HG03469 (cell line): Measurements from ENCODE around the gene FOXF2.

Source experiments
- ATAC-seq: cut with Tn5 transposase; IDR thresholded peaks from one replicate; pipeline ENCODE4 v1.9.1; 2021; ENCODE audit warnings: mild to moderate bottlenecking, moderate library complexity, moderate number of reproducible peaks; ENCODE audit not compliant: unreplicated experiment

The FOXF2 gene

GRCh38 chr6:1378065-1379016, 11.0 kb upstream of the FOXF2 start:
- no peak for ATAC-seq

GRCh38 chr6:1379017-1379787, 10.2 kb upstream of the FOXF2 start:
- ATAC-seq = no peak

DNA sequence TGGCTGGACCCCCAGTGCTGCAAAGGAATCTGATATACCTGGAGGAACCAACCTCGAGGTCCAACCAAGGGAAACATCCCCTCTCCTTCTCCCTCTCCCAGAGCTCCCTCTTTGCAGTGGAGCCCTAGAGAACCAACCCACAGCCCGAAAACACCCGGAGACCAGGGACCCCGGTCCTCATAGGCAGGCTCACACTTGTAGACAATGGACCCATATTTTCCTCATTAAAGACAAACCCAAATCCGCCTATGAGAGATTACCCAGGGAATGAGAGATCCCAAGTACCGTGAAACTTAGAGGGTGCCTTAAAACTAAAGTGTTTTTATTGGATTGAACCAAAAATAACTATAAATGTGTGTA, 9.6 kb upstream of the FOXF2 start:
- ATAC-seq = no peak

GRCh38 chr6:1380625-1381427, 8.6 kb upstream of the FOXF2 start:
- no peak for ATAC-seq

DNA sequence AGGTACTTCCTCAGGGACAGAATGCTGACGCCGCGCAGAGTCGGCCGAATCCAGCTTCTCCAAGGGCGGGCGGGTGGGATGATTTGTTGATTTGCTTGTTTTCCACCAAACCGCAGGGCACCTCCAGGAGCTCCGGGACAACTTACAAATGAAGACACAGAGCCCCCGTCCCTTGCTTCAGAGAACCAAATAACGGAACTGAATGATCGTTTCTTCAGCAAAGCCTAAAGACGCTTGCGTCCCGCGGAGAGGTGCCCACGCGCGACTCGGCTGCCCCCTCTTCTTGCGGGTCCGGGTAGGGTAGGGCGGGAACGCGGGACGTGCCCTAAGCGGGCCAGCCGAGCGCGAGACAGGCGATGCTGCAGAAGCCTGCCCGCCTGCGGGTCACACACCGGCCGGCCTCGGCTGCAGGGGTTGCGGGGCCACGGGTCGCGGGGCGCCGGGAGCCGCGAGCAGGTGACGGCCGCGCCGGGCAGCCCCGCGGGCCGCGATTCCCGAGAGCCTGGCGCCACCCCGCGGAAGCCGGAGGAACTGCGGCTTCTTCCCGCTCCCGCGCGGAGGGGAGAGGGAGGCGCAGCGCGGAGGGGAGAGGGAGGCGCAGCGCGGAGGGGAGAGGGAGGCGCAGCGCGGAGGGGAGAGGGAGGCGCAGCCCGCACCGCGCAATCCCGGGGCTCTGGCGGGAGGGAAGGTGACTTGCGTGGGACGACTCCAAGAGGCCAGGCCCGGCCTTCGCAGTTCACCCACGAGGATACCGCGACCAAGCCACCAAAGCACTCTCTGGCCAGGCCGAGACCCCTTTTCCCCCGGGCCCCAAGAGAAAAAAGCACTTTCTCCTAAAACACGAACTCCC, 7.7 kb upstream of the FOXF2 start:
- no peak for ATAC-seq

DNA sequence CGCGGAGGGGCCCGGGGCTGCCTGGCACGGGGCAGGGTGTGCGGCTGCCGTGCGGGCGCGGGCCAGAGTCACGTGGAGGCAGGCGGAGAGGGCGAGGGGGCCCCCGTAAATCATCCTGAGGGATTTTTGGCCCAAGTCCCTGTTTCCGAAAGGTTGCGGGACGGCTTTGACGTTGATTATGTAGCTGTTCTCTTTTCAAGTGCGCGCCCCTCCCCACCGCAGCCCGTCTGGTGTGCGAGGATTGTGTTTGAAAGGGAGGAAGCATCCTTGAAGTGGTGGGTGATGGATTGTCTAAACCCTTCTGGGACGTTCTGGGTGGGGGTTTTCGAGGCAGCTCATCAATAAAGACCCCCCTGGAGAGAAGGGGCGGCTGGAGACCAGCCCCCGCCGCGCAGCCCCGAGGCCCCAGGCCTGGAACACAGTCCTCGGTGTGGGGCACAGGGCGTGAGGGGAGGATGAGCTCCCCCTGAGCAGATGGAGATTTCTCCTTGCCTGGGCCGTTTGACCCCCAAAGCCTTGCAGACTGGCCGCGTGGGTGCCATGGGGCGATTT, 7.0 kb upstream of the FOXF2 start:
- ATAC-seq = no peak

- no peak for ATAC-seq
These were observed 6.3 kb upstream of the FOXF2 start for GRCh38 chr6:1382883-1383728.

DNA sequence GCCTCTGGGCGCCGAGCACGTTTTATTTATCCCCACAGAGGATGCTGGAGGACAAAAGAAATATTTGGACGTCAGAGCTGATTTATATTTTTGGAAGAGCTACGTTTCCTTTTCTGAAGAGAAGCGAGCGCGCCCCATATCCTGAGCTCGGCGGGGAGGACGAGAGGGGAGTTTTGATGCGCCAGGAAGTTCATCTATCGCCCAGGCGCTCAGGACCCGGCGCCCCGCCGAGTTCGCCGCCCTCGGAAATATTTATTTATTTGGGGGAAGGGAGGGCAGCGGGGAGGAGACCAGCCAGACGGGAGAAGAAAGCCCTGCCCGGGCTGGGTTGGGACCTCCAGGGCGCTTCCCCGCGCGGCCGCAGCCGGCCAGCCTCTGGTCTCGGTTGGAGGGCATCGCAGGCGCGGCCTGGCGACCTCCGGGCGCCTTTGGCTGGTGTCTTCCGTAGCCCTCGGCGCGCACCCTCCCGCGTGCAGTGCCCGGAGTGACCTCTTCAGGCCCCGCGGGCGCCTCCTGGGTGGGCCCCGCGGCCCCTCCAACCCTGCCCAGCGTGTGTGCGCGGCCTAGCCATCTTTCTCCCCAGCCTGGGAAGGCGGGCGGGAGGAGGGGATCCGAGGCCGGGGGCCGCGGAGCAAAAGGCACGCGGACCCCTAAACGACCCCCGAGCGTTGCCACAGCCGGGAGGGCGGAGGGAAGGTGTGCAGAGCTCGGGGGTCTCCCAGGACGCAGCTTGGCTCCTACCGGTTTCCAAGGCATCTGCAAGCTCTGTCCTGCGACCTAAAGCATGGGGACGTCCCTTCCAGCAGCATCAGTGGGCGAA, 5.4 kb upstream of the FOXF2 start:
- ATAC-seq = no peak

DNA sequence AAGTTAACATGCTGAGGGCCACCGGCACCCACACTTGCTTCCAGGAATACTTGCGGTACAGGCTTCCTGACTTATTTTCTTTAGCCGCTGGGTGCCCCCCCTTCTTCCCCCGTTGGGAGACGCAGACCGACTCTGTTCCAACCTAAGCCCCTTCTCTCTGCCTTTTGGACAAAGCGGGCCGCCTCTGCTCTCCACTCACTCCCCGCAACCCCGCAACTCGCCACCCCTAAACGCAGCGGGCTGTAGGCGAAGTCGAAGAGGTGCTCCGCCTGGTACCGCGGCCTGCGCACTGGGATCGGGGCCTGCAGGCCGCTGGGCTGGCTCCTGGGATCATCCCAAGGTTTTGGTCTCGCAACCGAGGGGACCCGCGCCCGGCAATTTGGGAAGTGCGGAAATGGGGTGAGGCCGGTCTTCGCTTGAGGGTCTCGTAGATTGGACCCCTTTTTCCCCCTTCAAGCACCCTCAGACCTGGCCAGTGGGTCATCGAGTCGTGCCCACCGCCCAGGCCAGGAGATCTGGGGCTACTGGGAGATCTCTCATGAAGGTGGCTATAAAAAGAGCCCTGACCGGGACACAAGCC, 4.7 kb upstream of the FOXF2 start:
- no peak for ATAC-seq

DNA sequence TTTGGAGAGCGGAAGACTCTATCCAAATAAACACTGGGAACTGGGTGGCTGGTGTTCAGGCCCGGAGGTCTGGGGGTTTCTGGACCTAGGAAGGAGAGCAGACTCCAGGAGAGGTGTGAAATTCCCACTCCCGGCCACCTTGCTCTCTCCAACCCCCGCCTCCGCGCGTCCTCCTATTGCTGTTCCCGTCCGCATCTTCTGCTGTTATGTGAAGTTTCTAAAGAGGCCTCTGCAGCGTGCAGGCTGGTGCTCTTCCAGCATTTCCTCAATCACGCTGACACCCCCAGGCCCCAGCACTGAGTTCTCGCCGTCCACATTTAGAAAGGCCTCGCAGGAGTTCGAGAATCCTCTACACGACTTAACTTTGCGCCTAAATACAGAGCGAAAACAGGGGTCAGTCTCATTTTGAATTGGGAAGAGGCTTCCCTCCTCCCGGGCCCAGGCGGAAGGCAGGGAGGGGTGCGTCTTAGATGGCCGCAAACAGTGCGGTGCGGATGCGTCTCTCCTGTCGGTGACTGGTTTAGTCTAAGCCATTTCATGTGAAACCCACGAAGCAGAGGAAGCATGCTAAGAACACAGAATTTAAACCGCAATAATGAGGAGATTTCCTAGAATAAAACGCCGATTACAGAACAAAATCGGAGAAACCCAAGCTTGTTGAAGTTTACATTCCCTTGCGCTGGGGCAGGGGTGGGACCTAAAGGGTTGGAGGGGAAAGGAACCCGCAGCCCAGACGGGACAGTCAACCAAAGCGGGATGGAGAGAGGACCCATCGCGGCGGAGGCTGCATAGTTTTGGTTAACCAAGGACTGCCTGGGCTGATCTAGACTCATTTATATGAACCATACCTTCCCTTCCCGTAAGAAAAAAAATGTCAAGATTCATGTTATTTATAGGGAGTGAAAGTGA, 4.0 kb upstream of the FOXF2 start:
- no peak for ATAC-seq

GRCh38 chr6:1386038-1386709, 3.2 kb upstream of the FOXF2 start:
- no peak for ATAC-seq

DNA sequence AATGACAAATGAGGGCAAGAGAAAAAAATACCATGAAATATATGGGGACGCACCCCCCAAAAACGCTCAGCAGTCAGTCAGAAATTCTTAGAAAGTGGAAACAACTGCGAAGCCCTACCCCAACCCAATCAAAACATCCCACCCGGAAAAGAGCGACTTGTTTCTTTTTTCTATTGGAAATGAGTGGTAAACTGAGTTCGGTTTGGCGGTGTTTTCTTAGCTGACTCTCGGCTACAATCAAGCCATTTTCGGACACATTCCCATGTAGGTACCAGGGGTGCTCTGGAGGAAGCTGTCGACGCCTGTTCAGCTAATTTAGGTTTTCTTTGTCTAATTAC, 1.9 kb upstream of the FOXF2 start:
- ATAC-seq = no peak

DNA sequence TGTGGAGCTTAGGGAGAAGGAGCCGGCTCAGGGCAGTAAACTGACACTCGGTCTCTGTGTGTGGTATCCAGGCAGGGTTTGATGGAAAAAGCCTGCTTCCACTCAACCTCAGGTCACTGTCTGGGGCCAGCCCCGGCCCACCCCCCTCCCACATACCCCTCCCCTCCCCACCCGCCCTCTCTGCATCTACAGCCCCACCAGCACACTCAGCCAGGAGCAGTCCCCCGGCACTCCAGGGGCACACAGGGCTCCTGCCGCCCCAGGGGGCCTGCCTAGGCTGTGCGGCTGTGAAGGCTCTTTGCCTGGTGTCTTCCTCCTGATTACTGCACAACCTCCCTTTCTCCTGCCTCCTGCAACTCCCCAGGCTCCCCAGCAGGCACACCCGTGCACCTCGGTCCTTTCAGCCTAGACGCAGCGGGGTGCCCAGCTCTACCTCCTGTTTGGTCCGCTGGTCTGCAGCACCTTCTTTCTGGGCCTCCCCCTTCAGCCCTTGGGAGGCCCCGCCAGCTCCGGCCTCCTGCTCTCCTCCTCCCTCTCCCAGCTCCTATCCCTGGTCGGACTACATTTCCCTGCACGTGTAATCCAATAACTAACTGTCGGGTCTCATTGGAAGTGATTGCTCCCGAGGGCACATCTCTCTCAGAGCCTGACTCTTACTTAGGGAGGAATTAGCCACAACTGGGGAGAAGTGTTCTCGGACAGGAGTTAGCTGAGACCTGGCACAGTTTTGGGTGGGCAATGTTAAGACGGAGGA, 1.3 kb upstream of the FOXF2 start:
- ATAC-seq = no peak

DNA sequence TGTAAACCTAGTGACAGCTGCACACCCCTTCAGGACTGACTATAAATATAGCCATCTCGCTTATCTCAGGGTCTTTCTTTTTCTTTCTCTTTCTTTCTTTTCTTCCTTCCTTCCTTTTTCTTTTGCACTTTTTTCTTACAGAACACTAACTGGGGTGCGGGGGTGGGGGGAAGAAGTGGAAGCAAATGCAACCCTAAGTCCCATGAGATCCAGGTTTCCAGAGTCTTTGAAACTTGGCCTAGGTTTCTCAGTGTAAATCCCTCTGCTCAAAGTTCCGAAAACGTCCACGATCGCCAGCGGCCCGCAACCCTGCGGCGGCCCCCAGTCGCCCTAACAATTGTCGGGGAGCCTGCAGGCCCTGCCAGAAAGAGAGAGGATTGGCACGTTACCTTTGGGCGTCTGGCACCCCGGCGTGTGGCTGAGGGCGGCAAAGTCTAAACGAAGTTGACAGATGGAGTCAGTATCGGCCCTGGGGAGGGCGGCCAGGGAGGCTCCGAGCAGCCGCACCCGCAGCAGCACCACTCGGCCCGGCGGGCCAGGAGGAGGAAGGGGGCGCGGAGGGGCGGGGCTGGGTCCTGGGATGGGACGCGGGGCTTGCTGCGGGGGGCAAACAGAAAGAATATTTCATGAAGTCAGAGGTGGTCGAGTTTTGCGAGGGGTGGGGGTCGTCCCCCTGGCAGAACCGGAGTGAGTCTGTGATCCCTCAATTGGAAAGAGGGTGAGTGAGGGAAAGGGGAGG, 577 bp upstream of the FOXF2 start:
- no peak for ATAC-seq
